ENCODE results near the gene CCK.
"Not testable (repeated sequence)": the region's sequence is repeated elsewhere in the genome, so short reads cannot be mapped to it uniquely, and the experiment has no call there.

The CCK gene, protein sequence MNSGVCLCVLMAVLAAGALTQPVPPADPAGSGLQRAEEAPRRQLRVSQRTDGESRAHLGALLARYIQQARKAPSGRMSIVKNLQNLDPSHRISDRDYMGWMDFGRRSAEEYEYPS

DNA sequence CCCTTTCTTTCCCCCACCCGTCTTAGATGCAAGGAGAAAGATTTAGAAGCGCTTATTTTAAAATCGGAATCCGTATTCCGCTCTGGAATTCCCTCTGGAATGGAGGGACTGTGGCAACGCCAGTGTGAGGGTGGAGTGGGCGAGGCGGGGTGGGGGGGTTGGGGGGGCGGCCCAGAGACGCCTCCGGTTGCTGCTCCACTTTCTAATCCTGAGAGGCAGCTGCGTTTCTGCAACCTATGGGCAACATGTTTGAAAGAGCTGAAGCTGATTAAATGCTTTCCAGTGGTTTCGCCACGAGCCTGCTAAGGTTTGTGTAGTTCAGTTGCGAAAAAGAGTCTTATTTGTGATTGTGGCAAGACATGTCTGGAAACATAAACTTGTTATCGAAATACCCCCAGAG, at the start of gene CCK:
CCK (minus strand) TSS at position 101 of the 400 bp plus-strand sequence. CDS start 2,555 bp downstream, outside the sequence.
- in situ Hi-C loops (cut with MboI; ENCODE audit: low sequenced_read_pairs): no loop called here

- in situ Hi-C loops (cut with MboI; ENCODE audit: low sequenced_read_pairs): no loop called here
Observed at GRCh38 chr3:42314411-42314810, 48.4 kb upstream of the CCK start.

GRCh38 chr3:42308651-42309050, 42.7 kb upstream of the CCK start:
- in situ Hi-C loops (cut with MboI; ENCODE audit: low sequenced_read_pairs): no loop called here

DNA sequence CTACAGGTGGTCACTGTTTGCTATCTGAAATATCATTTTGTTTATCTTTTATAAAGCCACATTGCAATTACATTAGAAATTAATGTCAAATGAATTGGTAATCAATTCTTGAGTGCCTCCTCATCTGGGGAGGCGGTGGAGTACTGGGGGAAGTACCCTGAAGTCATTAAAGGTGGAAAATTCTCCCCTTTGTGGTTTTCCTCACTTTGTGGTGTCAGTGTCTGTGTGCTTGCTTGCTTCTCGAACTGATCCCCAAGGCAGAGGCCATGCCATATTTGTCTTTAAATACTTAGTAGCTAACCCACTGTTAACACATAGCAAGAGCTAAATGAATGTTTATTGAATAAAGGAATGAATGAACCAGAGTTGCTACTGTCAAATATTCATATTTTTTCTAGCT, 40.5 kb upstream of the CCK start:
- in situ Hi-C loops (cut with MboI; ENCODE audit: low sequenced_read_pairs): no loop called here

GRCh38 chr3:42302924-42303634, 37.1 kb upstream of the CCK start:
- in situ Hi-C loops (cut with MboI; ENCODE audit: low sequenced_read_pairs): no loop called here

DNA sequence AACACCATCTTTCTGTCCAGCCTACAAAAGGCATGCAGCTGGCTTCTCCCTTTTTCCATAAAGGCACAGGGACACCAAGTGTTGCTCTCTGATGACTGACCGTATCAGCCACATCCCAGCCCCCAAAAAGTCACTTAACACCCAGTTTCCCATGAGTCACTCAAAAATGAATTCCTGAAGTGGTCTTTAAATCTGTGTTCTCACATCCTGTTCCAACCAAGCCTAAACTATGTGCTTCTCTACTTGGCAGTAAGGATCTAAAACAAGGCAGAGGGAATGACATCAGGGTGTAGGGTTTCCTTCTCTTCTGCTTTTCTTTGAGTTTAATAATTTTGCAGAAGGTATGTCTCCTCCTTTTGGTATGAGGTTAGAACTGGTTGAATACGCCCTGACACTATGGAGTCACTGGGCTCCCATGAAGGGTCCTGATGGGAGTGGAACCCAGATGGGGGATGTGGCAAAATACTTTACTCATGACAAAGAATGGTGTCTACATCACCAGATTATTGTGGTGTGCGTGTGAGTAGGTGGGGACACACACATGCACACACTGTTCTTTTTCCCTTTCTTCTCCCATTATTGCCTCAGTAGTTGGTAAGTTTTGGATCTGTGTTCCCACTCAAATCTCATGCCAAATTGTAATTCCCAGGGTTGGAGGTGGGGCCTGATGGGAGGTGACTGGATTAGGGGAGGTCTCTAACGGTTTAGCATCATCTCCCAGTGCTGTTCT, 35.6 kb upstream of the CCK start:
- in situ Hi-C loops (cut with MboI; ENCODE audit: low sequenced_read_pairs): no loop called here

- in situ Hi-C loops (cut with MboI; ENCODE audit: low sequenced_read_pairs): no loop called here
Observed at GRCh38 chr3:42300778-42301177, 34.8 kb upstream of the CCK start.

GRCh38 chr3:42300013-42300412, 34.0 kb upstream of the CCK start:
- in situ Hi-C loops (cut with MboI; ENCODE audit: low sequenced_read_pairs): no loop called here

GRCh38 chr3:42298259-42298658, 32.3 kb upstream of the CCK start:
- in situ Hi-C loops (cut with MboI; ENCODE audit: low sequenced_read_pairs): no loop called here

DNA sequence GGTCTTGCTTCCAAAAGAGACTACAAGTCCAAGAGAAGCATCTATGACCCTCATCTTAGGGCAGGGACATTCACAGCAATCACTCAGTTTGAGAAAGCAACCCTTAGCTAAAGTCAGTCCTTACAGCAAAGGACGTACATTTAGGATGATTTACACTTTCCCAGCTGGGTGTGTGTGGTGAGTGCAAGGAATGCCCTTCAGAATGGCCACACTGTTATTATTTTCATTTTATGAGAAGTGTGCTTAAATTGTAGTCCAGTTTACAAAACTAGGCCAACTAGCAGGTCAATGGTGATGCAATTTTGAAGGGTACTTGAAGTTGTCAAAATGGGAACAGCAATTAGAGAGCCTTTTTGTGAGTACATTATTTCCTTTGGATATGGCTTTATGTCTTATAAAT, 26.0 kb upstream of the CCK start:
- in situ Hi-C loops (cut with MboI; ENCODE audit: low sequenced_read_pairs): no loop called here

DNA sequence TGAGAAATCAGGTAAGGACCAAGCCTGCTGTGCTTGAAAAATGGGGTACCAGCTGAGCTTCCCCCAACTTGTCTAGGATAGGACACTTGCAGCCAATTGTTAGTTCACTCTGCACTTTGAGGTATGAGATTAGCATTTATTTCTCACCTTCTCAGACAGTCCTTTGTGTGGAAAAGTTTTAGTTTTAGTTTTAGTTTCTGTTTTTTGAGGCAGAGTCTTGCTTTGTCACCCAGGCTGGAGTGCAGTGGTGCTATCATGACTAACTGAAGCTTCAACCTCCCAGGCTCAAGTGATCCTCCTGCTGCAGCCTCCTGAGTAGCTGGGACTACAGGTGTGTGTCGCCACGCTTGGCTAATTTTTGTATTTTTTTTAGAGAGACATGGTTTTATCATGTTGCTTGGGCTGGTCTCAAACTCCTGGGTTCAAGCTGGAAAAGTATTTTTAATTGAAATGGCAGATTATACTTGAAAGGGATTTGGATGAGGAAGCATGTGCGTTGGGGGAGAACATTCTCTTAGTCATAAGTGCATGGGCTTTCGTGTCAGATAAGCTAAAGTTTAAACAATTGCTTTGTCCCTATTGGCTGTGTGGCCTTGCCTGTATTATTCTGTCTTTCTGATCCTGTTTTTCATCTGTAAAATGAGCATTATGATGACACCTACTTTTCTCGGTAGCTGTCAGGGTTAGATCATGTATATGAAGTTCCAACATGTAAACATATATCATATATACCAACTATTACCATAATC, 25.2 kb upstream of the CCK start:
- in situ Hi-C loops (cut with MboI; ENCODE audit: low sequenced_read_pairs): no loop called here

- in situ Hi-C loops (cut with MboI; ENCODE audit: low sequenced_read_pairs): no loop called here
Observed at GRCh38 chr3:42289026-42289425, 23.0 kb upstream of the CCK start.

GRCh38 chr3:42288385-42288784, 22.4 kb upstream of the CCK start:
- in situ Hi-C loops (cut with MboI; ENCODE audit: low sequenced_read_pairs): no loop called here

DNA sequence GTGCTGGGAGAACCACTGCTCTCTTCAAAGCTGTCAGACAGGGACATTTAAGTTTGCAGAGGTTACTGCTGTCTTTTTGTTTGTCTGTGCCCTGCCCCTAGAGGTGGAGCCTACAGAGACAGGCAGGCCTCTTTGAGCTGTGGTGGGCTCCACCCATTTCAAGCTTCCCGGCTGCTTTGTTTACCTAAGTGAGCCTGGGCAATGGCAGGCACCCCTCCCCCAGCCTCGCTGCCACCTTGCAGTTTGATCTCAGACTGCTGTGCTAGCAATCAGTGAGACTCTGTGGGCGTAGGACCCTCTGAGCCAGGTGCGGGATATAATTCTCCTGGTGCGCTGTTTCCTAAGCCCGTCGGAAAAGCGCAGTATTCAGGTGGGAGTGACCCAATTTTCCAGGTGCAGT, 21.4 kb upstream of the CCK start:
- in situ Hi-C loops (cut with MboI; ENCODE audit: low sequenced_read_pairs): not testable (repeated sequence)

GRCh38 chr3:42277676-42278075, 11.7 kb upstream of the CCK start:
- in situ Hi-C loops (cut with MboI; ENCODE audit: low sequenced_read_pairs): no loop called here

DNA sequence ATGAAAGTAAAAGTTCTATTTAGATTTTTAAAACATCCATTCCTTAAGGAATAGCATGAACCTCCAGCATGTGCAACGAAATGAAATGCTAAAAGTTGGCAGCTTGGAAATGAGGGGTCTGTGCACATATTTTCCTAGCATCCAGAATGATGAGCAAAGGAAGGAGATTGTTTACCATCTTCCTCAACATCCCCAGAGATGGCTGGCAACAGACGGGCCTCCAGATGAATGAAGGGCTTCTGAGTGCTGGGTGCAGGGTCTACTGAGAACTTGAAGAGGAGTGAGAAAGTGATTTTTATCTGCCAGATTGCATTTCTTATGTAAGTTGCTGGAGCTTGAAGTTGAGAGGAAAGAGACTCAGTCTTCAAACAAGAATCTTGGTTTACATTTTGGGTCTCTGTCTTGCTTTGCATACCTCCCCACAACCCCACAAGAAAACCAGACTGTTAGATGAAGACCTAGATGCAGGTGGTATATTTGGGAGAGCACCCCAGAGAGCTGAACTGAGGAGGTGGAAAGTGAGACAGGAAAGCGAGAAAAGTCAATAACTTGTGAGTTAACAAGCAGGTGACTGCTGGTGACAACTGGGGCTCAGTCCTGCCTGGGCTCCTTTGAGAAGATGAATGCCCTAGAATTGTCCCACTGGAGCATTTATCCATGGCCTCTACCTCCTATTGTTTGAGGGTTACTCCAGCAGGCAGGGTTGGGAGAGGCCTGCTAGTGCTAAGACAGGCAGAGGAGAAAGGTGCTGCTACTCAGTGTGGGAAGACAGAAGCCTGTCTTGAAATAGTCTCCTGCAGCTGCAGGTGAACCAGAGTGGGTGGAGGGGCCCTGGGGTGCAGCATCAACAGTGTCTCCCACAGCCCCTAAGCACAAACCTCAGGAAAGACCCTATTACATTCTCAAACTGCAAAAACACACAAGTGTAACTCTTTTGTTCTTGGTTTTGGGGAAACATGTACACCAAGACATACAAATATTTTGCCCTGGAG, 10.5 kb upstream of the CCK start:
- in situ Hi-C loops (cut with MboI; ENCODE audit: low sequenced_read_pairs): no loop called here

GRCh38 chr3:42275217-42275616, 9.2 kb upstream of the CCK start:
- in situ Hi-C loops (cut with MboI; ENCODE audit: low sequenced_read_pairs): no loop called here

GRCh38 chr3:42274266-42274665, 8.3 kb upstream of the CCK start:
- in situ Hi-C loops (cut with MboI; ENCODE audit: low sequenced_read_pairs): no loop called here

DNA sequence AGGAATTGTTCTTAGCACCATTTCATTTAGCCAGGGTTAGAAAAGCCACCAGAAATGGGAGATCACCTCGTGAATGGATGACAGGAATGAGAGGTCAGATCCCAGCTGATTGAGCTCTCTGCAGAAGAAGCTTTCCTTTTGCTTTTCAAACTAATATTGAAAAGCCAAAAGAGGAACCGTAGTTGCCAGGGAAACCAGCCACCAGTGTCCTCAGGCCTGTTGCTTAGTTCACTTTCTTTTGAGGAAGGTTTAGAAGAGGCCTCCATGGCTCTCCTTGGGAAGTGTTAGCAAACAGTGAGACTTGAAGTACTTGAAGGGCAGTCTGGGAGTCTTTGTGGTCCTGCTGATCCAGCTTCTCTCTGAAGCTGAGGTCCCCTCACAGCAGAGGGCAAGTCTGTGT, 7.4 kb upstream of the CCK start:
- in situ Hi-C loops (cut with MboI; ENCODE audit: low sequenced_read_pairs): no loop called here

GRCh38 chr3:42271786-42272185, 5.8 kb upstream of the CCK start:
- in situ Hi-C loops (cut with MboI; ENCODE audit: low sequenced_read_pairs): no loop called here

Data from hTERT RPE-1 (cell line).